HG03097 (cell line): ENCODE data around the gene ZNF567.
"Not testable (repeated sequence)": the region's sequence is repeated elsewhere in the genome, so short reads cannot be mapped to it uniquely, and the experiment has no call there.

ENCODE experiments used
- ATAC-seq: cut with Tn5 transposase; IDR thresholded peaks from one replicate; pipeline ENCODE4 v1.9.1; 2021; ENCODE audit not compliant: unreplicated experiment, low FRiP score

Gene ZNF567

DNA sequence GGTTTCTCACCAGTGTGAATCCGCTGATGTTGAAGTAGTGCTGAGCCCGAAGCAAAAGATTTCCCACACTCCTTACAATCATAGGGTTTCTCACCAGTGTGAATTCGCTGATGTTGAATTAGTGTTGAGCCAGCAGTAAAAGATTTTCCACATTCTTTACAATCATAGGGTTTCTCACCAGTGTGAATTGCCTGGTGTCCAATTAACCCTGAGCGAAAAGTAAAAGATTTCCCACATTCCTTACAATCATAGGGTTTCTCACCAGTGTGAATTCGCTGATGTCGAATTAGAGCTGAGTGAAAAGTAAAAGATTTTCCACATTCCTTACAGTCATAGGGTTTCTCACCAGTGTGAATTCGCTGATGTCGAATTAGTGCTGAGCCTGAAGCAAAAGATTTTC, 62.2 kb downstream of the ZNF567 start:
- not testable (repeated sequence) for ATAC-seq

- no peak for ATAC-seq
Measured at GRCh38 chr19:36750066-36750691, 62.8 kb downstream of the ZNF567 start.
